GM23338 (cell line): ENCODE data around the gene SLC36A4. TPM values are rescaled to one million over a fixed set of nuclear protein-coding genes. Genes with fewer than 3 reads are reported as not detected.

Experiments used
- ATAC-seq: fragments of 200-7000 bp; cut with Tn5 transposase; 3 replicates; pipeline ENCODE4 v1.9.1; 2020
- DNase-seq: peaks from one replicate; pipeline ENCODE4 v3.0.0-alpha.2; 2015; ENCODE audit warnings: low spot score
- H2AFZ ChIP-seq: fragments of 200-600 bp; sonication (generic); 2 replicates; pipeline ENCODE4 v1.8.0; 2016; ENCODE audit warnings: antibody characterized with exemption, mild to moderate bottlenecking, moderate library complexity
- H3F3A ChIP-seq: fragments of 200-600 bp; sonication (generic); replicated peaks from 2 replicates; pipeline ENCODE4 v1.8.0; 2017; ENCODE audit warnings: antibody characterized with exemption, mixed run types, low read depth
- H3K27ac ChIP-seq: fragments of 200-600 bp; sonication (generic); 2 replicates; pipeline ENCODE4 v1.6.1; 2016; ENCODE audit warnings: low read depth
- H3K27me3 ChIP-seq: fragments of 200-600 bp; sonication (generic); 2 replicates; pipeline ENCODE4 v1.8.0; 2016; ENCODE audit warnings: mild to moderate bottlenecking, mixed run types, moderate library complexity; ENCODE audit not compliant: insufficient read depth
- H3K36me3 ChIP-seq: fragments of 200-600 bp; sonication (generic); 2 replicates; pipeline ENCODE4 v1.8.0; 2016; ENCODE audit warnings: mild to moderate bottlenecking; ENCODE audit not compliant: insufficient read depth
- H3K4me1 ChIP-seq: fragments of 200-600 bp; sonication (generic); 2 replicates; pipeline ENCODE4 v1.8.0; 2016; ENCODE audit warnings: mild to moderate bottlenecking, moderate library complexity; ENCODE audit not compliant: insufficient read depth
- H3K4me2 ChIP-seq: fragments of 200-600 bp; sonication (generic); 2 replicates; pipeline ENCODE4 v1.7.1; 2017; ENCODE audit warnings: mixed run types
- H3K4me3 ChIP-seq: fragments of 200-600 bp; sonication (generic); 2 replicates; pipeline ENCODE4 v1.6.1; 2016; ENCODE audit warnings: mixed run types
- H3K79me2 ChIP-seq: fragments of 200-600 bp; sonication (generic); replicated peaks from 2 replicates; pipeline ENCODE4 v1.8.0; 2017; ENCODE audit warnings: mild to moderate bottlenecking; ENCODE audit not compliant: insufficient read depth
- H3K9me2 ChIP-seq: fragments of 200-600 bp; sonication (generic); 2 replicates; pipeline ENCODE4 v1.8.0; 2017; ENCODE audit not compliant: insufficient read depth
- H4K20me1 ChIP-seq: fragments of 200-600 bp; sonication (generic); replicated peaks from 2 replicates; pipeline ENCODE4 v1.8.0; 2017; ENCODE audit warnings: mild to moderate bottlenecking; ENCODE audit not compliant: insufficient read depth
- H3K27ac Mint-ChIP-seq: 2 replicates; pipeline ENCODE4 v1.8.0; 2020; ENCODE audit warnings: inconsistent platforms, mild to moderate bottlenecking, moderate library complexity, mixed read lengths
- H3K27me3 Mint-ChIP-seq: 3 replicates; pipeline ENCODE4 v1.8.0; 2022; ENCODE audit warnings: low read depth, mild to moderate bottlenecking, moderate library complexity, mixed read lengths, inconsistent platforms; ENCODE audit not compliant: insufficient read depth, poor library complexity
- H3K36me3 Mint-ChIP-seq: 3 replicates; pipeline ENCODE4 v1.8.0; 2021; ENCODE audit warnings: low read depth, mild to moderate bottlenecking, inconsistent platforms, moderate library complexity, mixed read lengths
- H3K4me1 Mint-ChIP-seq: 3 replicates; pipeline ENCODE4 v1.8.0; 2020; ENCODE audit warnings: mild to moderate bottlenecking, inconsistent platforms, mixed read lengths
- H3K4me3 Mint-ChIP-seq: 3 replicates; pipeline ENCODE4 v1.8.0; 2021; ENCODE audit warnings: moderate library complexity, mild to moderate bottlenecking, inconsistent platforms, mixed read lengths
- H3K9me3 Mint-ChIP-seq: 3 replicates; pipeline ENCODE4 v1.8.0; 2020; ENCODE audit warnings: moderate library complexity, mild to moderate bottlenecking, inconsistent platforms, mixed read lengths
- CREB1 ChIP-seq: fragments of 250-450 bp; sonication (Bioruptor Pico); IDR thresholded peaks from 2 replicates; pipeline ENCODE4 v1.5.0; 2020; ENCODE audit warnings: low read depth, mild to moderate bottlenecking, moderate library complexity
- EZH2phosphoT487 ChIP-seq: fragments of 200-600 bp; sonication (generic); IDR thresholded peaks from one replicate; pipeline ENCODE4 v1.8.1; 2018; ENCODE audit warnings: antibody characterized with exemption; ENCODE audit not compliant: unreplicated experiment
- JUNB ChIP-seq: IDR thresholded peaks from one replicate; pipeline ENCODE4 v1.6.1; 2016; ENCODE audit warnings: antibody characterized with exemption; ENCODE audit not compliant: unreplicated experiment
- NANOG ChIP-seq: IDR thresholded peaks from 2 replicates; pipeline ENCODE4 v1.6.1; 2016; ENCODE audit warnings: antibody characterized with exemption, borderline replicate concordance
- POLR2AphosphoS5 ChIP-seq: IDR thresholded peaks from 2 replicates; pipeline ENCODE4 v1.6.1; 2016; ENCODE audit warnings: antibody characterized with exemption, low read depth
- REST ChIP-seq: IDR thresholded peaks from one replicate; pipeline ENCODE4 v1.6.1; 2018; ENCODE audit warnings: antibody characterized with exemption; ENCODE audit not compliant: unreplicated experiment
- ZNF331 ChIP-seq: fragments of 250-450 bp; sonication (Bioruptor Pico); IDR thresholded peaks from 2 replicates; pipeline ENCODE4 v1.5.0; 2020; ENCODE audit warnings: low read depth, mild to moderate bottlenecking, moderate library complexity
- polyA plus RNA-seq: library from polyadenylated mRNA; unstranded; fragments of >200 nt; fragmentation: Nextera tagmentation; extraction: Ambion mirVana; gene quantifications from 2 replicates; pipeline ENCODE4 v1.2.1, GENCODE V29; 2016
- total RNA-seq: library from RNA; depleted of rRNA; stranded (reverse); fragments of >200 nt; shearing (Covaris generic); gene quantifications from 2 replicates; pipeline ENCODE4 v1.2.3, GENCODE V29; 2014
- TF ChIP-seq, protein P1 (sequence below), 2 experiments: fragments of 200-600 bp in 1 of 2; sonication (generic) in 1 of 2; conservative IDR thresholded peaks; 2 replicates each; pipeline versions ENCODE4 v1.5.1 to v1.6.1; 2016 to 2017; ENCODE audit warnings: antibody characterized with exemption in 2 of 2, low read depth in 2 of 2, mild to moderate bottlenecking in 2 of 2, moderate library complexity in 1 of 2
- TF ChIP-seq, protein P2 (sequence below): fragments of 250-450 bp; sonication (Bioruptor Pico); IDR thresholded peaks from 2 replicates; pipeline ENCODE4 v1.5.0; 2020; ENCODE audit warnings: mild to moderate bottlenecking, moderate library complexity

SLC36A4 gene
- total and polyA plus RNA-seq, 2 experiments from 2014 or later: 24.9 to 34.6 TPM

DNA sequence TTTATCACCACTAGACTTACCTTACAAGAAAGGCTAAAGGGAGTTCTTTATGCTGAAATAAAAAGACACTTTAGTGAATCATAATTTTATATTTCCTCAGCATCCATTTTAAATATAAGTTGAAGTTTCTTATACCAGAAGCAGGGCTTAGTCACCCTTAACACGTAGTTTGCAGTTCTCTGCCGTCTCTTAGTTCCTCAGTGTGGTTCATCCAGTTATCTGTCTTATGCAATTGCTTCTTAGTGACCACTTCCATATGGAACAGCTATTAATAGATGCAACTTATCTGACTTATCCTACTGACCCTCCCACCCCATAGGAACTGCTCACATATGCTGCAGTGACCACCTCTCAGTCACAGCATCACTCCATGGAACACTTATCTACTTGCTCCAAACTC, 11.7 kb upstream of the SLC36A4 start:
- Histone ChIP-seq H4K20me1 (no peaks in the 10 kb centered on the region), H3K27ac (no peak overlapping the region), H3K79me2 (no peaks in the 10 kb centered on the region), H3F3A (no peaks in the 10 kb centered on the region), H3K4me2 (no peak overlapping the region), H3K9me2 (no peaks in the 10 kb centered on the region), H3K4me3 (no peak overlapping the region), H3K4me1 (no peaks in the 10 kb centered on the region), H2AFZ (no peak overlapping the region), H3K27me3 (no peaks in the 10 kb centered on the region), H3K36me3 (no peaks in the 10 kb centered on the region)
- Mint-ChIP-seq H3K36me3 (no peaks in the 10 kb centered on the region), H3K27ac (no peak overlapping the region), H3K4me3 (no peak overlapping the region), H3K27me3 (no peaks in the 10 kb centered on the region), H3K9me3 (no peaks in the 10 kb centered on the region), H3K4me1 (no peaks in the 10 kb centered on the region)
- DNase-seq: no peak
- ATAC-seq: no peak
- no peak for TF ChIP-seq NANOG
- TF ChIP-seq JUNB: no peak
- TF ChIP-seq POLR2AphosphoS5: no peak
- TF ChIP-seq, protein P1, sequence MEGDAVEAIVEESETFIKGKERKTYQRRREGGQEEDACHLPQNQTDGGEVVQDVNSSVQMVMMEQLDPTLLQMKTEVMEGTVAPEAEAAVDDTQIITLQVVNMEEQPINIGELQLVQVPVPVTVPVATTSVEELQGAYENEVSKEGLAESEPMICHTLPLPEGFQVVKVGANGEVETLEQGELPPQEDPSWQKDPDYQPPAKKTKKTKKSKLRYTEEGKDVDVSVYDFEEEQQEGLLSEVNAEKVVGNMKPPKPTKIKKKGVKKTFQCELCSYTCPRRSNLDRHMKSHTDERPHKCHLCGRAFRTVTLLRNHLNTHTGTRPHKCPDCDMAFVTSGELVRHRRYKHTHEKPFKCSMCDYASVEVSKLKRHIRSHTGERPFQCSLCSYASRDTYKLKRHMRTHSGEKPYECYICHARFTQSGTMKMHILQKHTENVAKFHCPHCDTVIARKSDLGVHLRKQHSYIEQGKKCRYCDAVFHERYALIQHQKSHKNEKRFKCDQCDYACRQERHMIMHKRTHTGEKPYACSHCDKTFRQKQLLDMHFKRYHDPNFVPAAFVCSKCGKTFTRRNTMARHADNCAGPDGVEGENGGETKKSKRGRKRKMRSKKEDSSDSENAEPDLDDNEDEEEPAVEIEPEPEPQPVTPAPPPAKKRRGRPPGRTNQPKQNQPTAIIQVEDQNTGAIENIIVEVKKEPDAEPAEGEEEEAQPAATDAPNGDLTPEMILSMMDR (conservative IDR thresholded peaks at IDR 0.05; ENCODE audit: low read depth in 2 of 2): no peak

- Histone ChIP-seq H3K4me3 (no peak overlapping the region), H4K20me1 (no peaks in the 10 kb centered on the region), H3K79me2 (no peaks in the 10 kb centered on the region), H3K36me3 (no peaks in the 10 kb centered on the region), H3K27me3 (no peaks in the 10 kb centered on the region), H3K4me2 (no peak overlapping the region), H3K9me2 (no peaks in the 10 kb centered on the region), H3K27ac (no peak overlapping the region), H3K4me1 (no peaks in the 10 kb centered on the region), H2AFZ (no peak overlapping the region), H3F3A (no peaks in the 10 kb centered on the region)
- no peak overlapping the region for H3K27ac Mint-ChIP-seq
- no peaks in the 10 kb centered on the region for H3K27me3 Mint-ChIP-seq
- H3K4me3 Mint-ChIP-seq: no peak overlapping the region
- H3K4me1 Mint-ChIP-seq: no peaks in the 10 kb centered on the region
- no peaks in the 10 kb centered on the region for H3K9me3 Mint-ChIP-seq
- DNase-seq (no peak), ATAC-seq (no peak)
- H3K36me3 Mint-ChIP-seq: no peaks in the 10 kb centered on the region
- TF ChIP-seq REST (no peak), CREB1 (CRISPR knock-in tag) (no peak), EZH2phosphoT487 (no peak), ZNF331 (CRISPR knock-in tag) (no peak), POLR2AphosphoS5 (no peak), NANOG (no peak)
- TF ChIP-seq, protein P2, sequence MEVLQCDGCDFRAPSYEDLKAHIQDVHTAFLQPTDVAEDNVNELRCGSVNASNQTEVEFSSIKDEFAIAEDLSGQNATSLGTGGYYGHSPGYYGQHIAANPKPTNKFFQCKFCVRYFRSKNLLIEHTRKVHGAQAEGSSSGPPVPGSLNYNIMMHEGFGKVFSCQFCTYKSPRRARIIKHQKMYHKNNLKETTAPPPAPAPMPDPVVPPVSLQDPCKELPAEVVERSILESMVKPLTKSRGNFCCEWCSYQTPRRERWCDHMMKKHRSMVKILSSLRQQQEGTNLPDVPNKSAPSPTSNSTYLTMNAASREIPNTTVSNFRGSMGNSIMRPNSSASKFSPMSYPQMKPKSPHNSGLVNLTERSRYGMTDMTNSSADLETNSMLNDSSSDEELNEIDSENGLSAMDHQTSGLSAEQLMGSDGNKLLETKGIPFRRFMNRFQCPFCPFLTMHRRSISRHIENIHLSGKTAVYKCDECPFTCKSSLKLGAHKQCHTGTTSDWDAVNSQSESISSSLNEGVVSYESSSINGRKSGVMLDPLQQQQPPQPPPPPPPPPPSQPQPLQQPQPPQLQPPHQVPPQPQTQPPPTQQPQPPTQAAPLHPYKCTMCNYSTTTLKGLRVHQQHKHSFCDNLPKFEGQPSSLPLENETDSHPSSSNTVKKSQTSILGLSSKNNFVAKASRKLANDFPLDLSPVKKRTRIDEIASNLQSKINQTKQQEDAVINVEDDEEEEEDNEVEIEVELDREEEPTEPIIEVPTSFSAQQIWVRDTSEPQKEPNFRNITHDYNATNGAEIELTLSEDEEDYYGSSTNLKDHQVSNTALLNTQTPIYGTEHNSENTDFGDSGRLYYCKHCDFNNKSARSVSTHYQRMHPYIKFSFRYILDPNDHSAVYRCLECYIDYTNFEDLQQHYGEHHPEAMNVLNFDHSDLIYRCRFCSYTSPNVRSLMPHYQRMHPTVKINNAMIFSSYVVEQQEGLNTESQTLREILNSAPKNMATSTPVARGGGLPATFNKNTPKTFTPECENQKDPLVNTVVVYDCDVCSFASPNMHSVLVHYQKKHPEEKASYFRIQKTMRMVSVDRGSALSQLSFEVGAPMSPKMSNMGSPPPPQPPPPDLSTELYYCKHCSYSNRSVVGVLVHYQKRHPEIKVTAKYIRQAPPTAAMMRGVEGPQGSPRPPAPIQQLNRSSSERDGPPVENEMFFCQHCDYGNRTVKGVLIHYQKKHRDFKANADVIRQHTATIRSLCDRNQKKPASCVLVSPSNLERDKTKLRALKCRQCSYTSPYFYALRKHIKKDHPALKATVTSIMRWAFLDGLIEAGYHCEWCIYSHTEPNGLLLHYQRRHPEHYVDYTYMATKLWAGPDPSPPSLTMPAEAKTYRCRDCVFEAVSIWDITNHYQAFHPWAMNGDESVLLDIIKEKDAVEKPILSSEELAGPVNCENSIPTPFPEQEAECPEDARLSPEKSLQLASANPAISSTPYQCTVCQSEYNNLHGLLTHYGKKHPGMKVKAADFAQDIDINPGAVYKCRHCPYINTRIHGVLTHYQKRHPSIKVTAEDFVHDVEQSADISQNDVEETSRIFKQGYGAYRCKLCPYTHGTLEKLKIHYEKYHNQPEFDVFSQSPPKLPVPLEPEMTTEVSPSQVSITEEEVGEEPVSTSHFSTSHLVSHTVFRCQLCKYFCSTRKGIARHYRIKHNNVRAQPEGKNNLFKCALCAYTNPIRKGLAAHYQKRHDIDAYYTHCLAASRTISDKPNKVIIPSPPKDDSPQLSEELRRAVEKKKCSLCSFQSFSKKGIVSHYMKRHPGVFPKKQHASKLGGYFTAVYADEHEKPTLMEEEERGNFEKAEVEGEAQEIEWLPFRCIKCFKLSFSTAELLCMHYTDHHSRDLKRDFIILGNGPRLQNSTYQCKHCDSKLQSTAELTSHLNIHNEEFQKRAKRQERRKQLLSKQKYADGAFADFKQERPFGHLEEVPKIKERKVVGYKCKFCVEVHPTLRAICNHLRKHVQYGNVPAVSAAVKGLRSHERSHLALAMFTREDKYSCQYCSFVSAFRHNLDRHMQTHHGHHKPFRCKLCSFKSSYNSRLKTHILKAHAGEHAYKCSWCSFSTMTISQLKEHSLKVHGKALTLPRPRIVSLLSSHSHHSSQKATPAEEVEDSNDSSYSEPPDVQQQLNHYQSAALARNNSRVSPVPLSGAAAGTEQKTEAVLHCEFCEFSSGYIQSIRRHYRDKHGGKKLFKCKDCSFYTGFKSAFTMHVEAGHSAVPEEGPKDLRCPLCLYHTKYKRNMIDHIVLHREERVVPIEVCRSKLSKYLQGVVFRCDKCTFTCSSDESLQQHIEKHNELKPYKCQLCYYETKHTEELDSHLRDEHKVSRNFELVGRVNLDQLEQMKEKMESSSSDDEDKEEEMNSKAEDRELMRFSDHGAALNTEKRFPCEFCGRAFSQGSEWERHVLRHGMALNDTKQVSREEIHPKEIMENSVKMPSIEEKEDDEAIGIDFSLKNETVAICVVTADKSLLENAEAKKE (CRISPR knock-in tag): no peak
Observed at GRCh38 chr11:93208663-93209270, 11.0 kb upstream of the SLC36A4 start.
